NCI-H1694 treated with DMSO at 0.1 percent for 48 hours (cell line): ENCODE data around the gene CCDC57.
"Not testable (repeated sequence)": the region's sequence is repeated elsewhere in the genome, so short reads cannot be mapped to it uniquely, and the experiment has no call there.

Experiments
- DNase-seq: peaks from one replicate; lab custom pipeline; 2025; lab: John Stamatoyannopoulos, UW

The CCDC57 gene

GRCh38 chr17:82177276-82177675 is 35.4 kb downstream of the CCDC57 start:
- DNase-seq = no peak

GRCh38 chr17:82175951-82176350 is 36.7 kb downstream of the CCDC57 start:
- no peak for DNase-seq

- no peak for DNase-seq
Observed at GRCh38 chr17:82175201-82175600, 37.4 kb downstream of the CCDC57 start.

GRCh38 chr17:82174042-82174857 is 38.4 kb downstream of the CCDC57 start:
- DNase-seq = not testable (repeated sequence)

GRCh38 chr17:82173351-82174041 is 39.1 kb downstream of the CCDC57 start:
- no peak for DNase-seq

- DNase-seq = no peak
Observed at GRCh38 chr17:82172486-82173160, 40.0 kb downstream of the CCDC57 start.

- DNase-seq = no peak
Observed at GRCh38 chr17:82171750-82172375, 40.8 kb downstream of the CCDC57 start.

- DNase-seq = no peak
Observed at GRCh38 chr17:82170412-82170961, 42.2 kb downstream of the CCDC57 start.

- no peak for DNase-seq
Observed at GRCh38 chr17:82168568-82168967, 44.1 kb downstream of the CCDC57 start.

GRCh38 chr17:82167028-82167427 is 45.6 kb downstream of the CCDC57 start:
- no peak for DNase-seq

- DNase-seq = no peak
Observed at GRCh38 chr17:82164853-82165252, 47.8 kb downstream of the CCDC57 start.

- no peak for DNase-seq
Observed at GRCh38 chr17:82161216-82161615, 51.4 kb downstream of the CCDC57 start.

- DNase-seq = no peak
Observed at GRCh38 chr17:82160075-82160474, 52.6 kb downstream of the CCDC57 start.

- DNase-seq = no peak
Observed at GRCh38 chr17:82158825-82159224, 53.8 kb downstream of the CCDC57 start.

GRCh38 chr17:82157046-82158035 is 55.3 kb downstream of the CCDC57 start:
- no peak for DNase-seq

- DNase-seq = no peak
Observed at GRCh38 chr17:82156284-82156925, 56.2 kb downstream of the CCDC57 start.

- no peak for DNase-seq
Observed at GRCh38 chr17:82155606-82156005, 57.0 kb downstream of the CCDC57 start.

- peak; percentile 20 for DNase-seq
Observed at GRCh38 chr17:82154881-82155331, 57.7 kb downstream of the CCDC57 start.

GRCh38 chr17:82153745-82154375 is 58.8 kb downstream of the CCDC57 start:
- DNase-seq = peak; percentile 41

GRCh38 chr17:82153295-82153691 is 59.3 kb downstream of the CCDC57 start:
- no peak for DNase-seq
